Hematopoietic multipotent progenitor cell treated with erythropoietin and hydrocortisone succinate and interleukin-3 and kit ligand, for 6 days (in vitro differentiated cells): ENCODE results near the gene DNAJB2.
A peak's percentile ranks its signal among the peaks of the same experiment; 100 is the strongest.
"Not testable (repeated sequence)": the region's sequence is repeated elsewhere in the genome, so short reads cannot be mapped to it uniquely, and the experiment has no call there.

ENCODE experiments used
- DNase-seq: peaks from one replicate; pipeline ENCODE4 v3.0.0-alpha.2; 2015

The DNAJB2 gene

DNA sequence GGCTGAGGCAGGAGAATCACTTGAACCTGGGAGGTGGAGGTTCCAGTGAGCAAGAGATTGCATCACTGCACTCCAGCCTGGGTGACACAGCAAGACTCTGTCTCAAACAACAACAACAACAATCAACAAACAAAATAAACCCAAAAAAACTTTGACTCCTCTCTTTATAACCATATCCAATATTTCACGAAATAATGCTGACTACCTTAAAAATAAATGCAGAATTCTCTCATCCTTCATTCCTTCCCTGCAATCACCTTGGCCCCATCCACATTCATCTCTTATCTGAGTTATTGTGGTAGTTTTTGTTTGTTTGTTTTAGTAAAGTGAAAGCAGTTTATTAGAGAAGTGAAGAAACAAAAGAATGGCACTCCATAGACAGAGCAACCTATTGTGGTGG lies 26.9 kb downstream of the DNAJB2 start:
- DNase-seq: no peak

GRCh38 chr2:219308142-219309101 lies 29.3 kb downstream of the DNAJB2 start:
- DNase-seq: peak; percentile 87

GRCh38 chr2:219309278-219309677 lies 30.1 kb downstream of the DNAJB2 start, which contains the start of gene PTPRN:
TSS of gene PTPRN (minus strand) at chr2:219309401. CDS start at chr2:219309332, 69 bp downstream.
- no peak for DNase-seq

DNA sequence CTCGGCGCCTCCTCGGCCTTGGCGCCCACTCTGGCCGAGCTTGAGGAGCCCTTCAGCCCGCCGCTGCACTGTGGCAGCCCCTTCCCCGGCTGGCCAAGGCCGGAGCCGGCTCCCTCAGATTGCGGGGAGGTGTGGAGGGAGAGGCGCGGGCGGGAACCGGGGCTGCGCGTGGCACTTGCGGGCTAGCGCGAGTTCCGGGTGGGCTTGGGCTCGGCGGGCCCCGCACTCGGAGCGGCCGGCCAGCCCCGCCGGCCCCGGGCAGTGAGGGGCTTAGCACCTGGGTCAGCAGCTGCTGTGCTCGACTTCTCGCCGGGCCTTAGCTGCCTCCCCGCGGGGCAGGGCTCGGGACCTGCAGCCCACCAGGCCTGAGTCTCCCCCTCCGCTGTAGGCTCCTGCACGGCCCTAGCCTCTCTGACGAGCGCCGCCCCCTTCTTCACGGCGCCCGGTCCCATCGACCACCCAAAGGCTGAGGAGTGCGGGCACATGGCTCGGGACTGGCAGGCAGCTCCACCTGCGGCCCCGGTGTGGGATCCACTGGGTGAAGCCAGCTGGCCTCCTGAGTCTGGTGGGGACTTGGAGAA lies 33.6 kb downstream of the DNAJB2 start:
- DNase-seq: not testable (repeated sequence)

DNA sequence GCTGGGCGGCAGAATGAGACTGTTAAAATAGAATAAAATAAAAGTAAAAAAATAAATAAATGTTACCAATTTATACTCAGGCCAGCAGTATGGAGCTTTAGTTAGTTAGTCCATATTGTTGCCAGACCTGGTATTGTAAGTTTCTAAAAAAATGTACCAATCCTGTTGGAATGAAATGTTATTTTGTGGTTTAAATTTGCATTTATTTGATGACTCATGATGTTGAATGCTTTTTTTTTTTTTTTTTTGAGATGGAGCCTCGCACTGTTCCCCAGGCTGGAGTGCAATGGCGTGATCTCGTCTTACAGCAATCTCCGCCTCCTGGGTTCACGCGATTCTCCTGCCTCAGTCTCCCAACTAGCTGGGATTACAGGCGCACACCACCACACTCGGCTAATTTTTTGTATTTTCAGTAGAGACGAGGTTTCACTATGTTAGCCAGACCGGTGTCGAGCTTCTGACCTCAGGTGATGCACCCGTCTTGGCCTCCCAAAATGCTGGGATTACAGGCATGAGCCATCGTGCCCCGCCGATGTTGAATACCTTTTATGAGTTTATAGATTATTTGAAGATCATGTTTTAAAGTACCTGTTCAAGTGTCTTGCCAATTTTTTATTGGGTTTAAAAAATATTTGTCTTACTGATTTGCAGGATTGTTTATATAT lies 35.8 kb downstream of the DNAJB2 start:
- no peak for DNase-seq

- DNase-seq: no peak
These were observed 44.3 kb downstream of the DNAJB2 start for GRCh38 chr2:219323434-219323833.

DNA sequence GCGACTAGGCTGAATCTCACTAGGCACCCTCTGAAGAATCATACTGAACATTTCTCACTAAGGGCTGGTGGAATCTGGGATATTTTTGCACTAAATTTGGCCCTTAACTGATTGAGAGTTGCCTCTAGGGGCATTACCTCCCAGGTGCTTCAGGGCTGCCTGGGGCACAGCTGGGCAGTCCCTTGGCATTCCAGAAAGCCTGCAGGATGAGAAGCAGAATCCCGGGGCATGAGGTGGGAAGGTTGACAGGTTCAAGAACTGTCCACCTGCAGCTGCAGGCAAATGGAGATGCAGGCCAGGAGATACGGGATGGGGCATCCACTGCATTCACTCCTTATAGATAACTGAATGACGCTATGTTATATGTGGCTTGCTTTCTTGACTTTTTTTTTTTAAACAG lies 46.0 kb downstream of the DNAJB2 start:
- DNase-seq: no peak

DNA sequence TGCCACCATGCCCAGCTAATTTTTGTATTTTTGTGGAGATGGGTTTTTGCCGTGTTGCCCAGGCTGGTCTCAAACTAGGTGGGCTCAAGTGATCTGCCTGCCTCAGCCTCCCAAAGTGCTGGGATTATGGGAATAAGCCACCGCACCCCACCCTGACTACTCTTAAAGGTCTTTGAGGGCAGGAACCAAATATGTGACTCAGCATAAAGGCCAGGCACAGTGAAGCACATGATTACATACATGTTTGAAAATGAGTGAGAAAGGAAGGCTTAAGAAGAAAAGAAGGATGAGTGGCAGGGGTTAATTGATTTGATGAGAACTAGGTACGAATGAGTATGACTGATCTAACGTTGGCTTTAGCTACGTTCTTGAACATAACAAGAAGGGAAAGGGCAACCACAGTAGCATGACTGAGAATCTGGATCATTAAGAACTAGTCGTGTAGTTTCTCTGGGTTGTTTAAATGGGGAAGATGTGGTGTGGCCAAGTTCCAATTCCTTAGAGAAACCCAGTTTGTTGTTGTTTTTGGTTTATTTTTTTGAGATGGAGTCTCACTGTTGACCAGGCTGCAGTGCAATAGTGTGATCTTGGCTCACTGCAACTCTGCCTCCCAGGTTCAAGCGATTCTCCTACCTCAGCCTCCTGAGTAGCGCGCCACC lies 46.6 kb downstream of the DNAJB2 start:
- no peak for DNase-seq

GRCh38 chr2:219327719-219328118 lies 48.6 kb downstream of the DNAJB2 start:
- no peak for DNase-seq

GRCh38 chr2:219331560-219332213 lies 52.5 kb downstream of the DNAJB2 start:
- DNase-seq: peak; percentile 60

- DNase-seq: no peak
These were observed 53.4 kb downstream of the DNAJB2 start, which contains the start of gene RESP18 for GRCh38 chr2:219332542-219332941. TSS of gene RESP18 (minus strand) at chr2:219332744.

DNA sequence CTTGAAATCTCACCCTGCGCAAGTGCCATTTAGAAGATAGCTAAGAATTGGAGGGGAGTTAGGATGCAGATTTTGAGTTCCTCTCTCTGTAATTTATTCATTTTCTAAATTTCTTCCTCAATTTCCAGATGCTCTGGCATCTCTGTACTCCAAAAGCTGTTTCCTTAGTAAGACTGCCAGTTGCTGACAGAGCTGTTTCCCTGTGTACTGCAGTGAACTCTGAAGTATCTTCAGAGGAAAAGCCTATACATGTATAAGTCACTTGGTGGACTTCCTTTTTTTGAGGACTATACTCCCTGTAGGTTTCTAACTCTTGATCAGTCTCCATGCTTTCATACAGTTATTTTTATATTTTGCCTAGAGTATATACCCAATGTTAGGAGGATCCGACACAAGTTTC lies 54.9 kb downstream of the DNAJB2 start:
- no peak for DNase-seq

- no peak for DNase-seq
These were observed 56.2 kb downstream of the DNAJB2 start for GRCh38 chr2:219335373-219335786.
